HEK293 (cell line): ENCODE data around the gene POLR1E.

Experiments
- CTCF ChIP-seq: fragments of 450-650 bp; formaldehyde crosslinking; IDR thresholded peaks from 2 replicates; pipeline ENCODE4 v1.5.1; 2016; ENCODE audit warnings: missing biosample characterization, missing genetic modification characterization
- ELK4 ChIP-seq: IDR thresholded peaks from 2 replicates; pipeline ENCODE4 v1.6.1; 2011; ENCODE audit warnings: mild to moderate bottlenecking, low read depth, low read length, borderline replicate concordance
- GLIS1 ChIP-seq: fragments of 450-650 bp; formaldehyde crosslinking; IDR thresholded peaks from 2 replicates; pipeline ENCODE4 v1.5.1; 2016; ENCODE audit warnings: missing biosample characterization, missing genetic modification characterization
- KLF7 ChIP-seq: fragments of 450-650 bp; formaldehyde crosslinking; IDR thresholded peaks from 2 replicates; pipeline ENCODE4 v1.5.1; 2016; ENCODE audit warnings: missing biosample characterization, missing genetic modification characterization, borderline replicate concordance
- KLF9 ChIP-seq: fragments of 450-650 bp; formaldehyde crosslinking; IDR thresholded peaks from 2 replicates; pipeline ENCODE4 v1.5.1; 2016; ENCODE audit warnings: missing biosample characterization, missing genetic modification characterization, low read depth
- PRDM10 ChIP-seq: fragments of 450-650 bp; formaldehyde crosslinking; IDR thresholded peaks from 2 replicates; pipeline ENCODE4 v1.5.1; 2016; ENCODE audit warnings: missing biosample characterization, missing genetic modification characterization
- ZBTB20 ChIP-seq: fragments of 450-650 bp; formaldehyde crosslinking; IDR thresholded peaks from 2 replicates; pipeline ENCODE4 v1.5.1; 2016; ENCODE audit warnings: missing biosample characterization, missing genetic modification characterization
- ZFP37 ChIP-seq: fragments of 450-650 bp; formaldehyde crosslinking; IDR thresholded peaks from 2 replicates; pipeline ENCODE4 v1.5.1; 2016; ENCODE audit warnings: missing biosample characterization, missing genetic modification characterization
- ZFP41 ChIP-seq: fragments of 450-650 bp; formaldehyde crosslinking; IDR thresholded peaks from 2 replicates; pipeline ENCODE4 v1.5.1; 2016; ENCODE audit warnings: missing biosample characterization, missing genetic modification characterization, borderline replicate concordance
- ZNF121 ChIP-seq: fragments of 450-650 bp; formaldehyde crosslinking; IDR thresholded peaks from 2 replicates; pipeline ENCODE4 v1.5.1; 2016; ENCODE audit warnings: missing biosample characterization, missing genetic modification characterization
- ZNF138 ChIP-seq: fragments of 450-650 bp; formaldehyde crosslinking; IDR thresholded peaks from 2 replicates; pipeline ENCODE4 v1.5.1; 2016; ENCODE audit warnings: missing biosample characterization, missing genetic modification characterization, borderline replicate concordance
- ZNF175 ChIP-seq: fragments of 450-650 bp; formaldehyde crosslinking; IDR thresholded peaks from 2 replicates; pipeline ENCODE4 v1.5.1; 2016; ENCODE audit warnings: missing biosample characterization, missing genetic modification characterization
- ZNF211 ChIP-seq: fragments of 450-650 bp; formaldehyde crosslinking; IDR thresholded peaks from 2 replicates; pipeline ENCODE4 v1.5.1; 2016; ENCODE audit warnings: low read depth, missing biosample characterization, missing genetic modification characterization
- ZNF214 ChIP-seq: fragments of 450-650 bp; formaldehyde crosslinking; IDR thresholded peaks from 2 replicates; pipeline ENCODE4 v1.5.1; 2017; ENCODE audit warnings: missing biosample characterization, mild to moderate bottlenecking, missing genetic modification characterization, borderline replicate concordance
- ZNF248 ChIP-seq: fragments of 450-650 bp; formaldehyde crosslinking; IDR thresholded peaks from 2 replicates; pipeline ENCODE4 v1.5.1; 2017; ENCODE audit warnings: missing biosample characterization, missing genetic modification characterization
- ZNF311 ChIP-seq: fragments of 450-650 bp; formaldehyde crosslinking; IDR thresholded peaks from 2 replicates; pipeline ENCODE4 v1.5.1; 2017; ENCODE audit warnings: missing biosample characterization, missing genetic modification characterization, borderline replicate concordance
- ZNF324 ChIP-seq: fragments of 450-650 bp; formaldehyde crosslinking; IDR thresholded peaks from 2 replicates; pipeline ENCODE4 v1.5.1; 2016; ENCODE audit warnings: missing biosample characterization, missing genetic modification characterization
- ZNF341 ChIP-seq: fragments of 450-650 bp; formaldehyde crosslinking; IDR thresholded peaks from 2 replicates; pipeline ENCODE4; 2016; ENCODE audit warnings: low read depth, missing biosample characterization, missing genetic modification characterization
- ZNF354C ChIP-seq: fragments of 450-650 bp; formaldehyde crosslinking; IDR thresholded peaks from 2 replicates; pipeline ENCODE4 v1.5.1; 2016; ENCODE audit warnings: missing biosample characterization, missing genetic modification characterization, low read depth, borderline replicate concordance
- ZNF426 ChIP-seq: fragments of 450-650 bp; formaldehyde crosslinking; IDR thresholded peaks from 2 replicates; pipeline ENCODE4 v1.5.1; 2017; ENCODE audit warnings: missing biosample characterization, missing genetic modification characterization, mild to moderate bottlenecking, inconsistent platforms, moderate library complexity
- ZNF596 ChIP-seq: fragments of 450-650 bp; IDR thresholded peaks from 2 replicates; pipeline ENCODE4 v1.5.0; 2018; ENCODE audit warnings: missing biosample characterization, mild to moderate bottlenecking, missing genetic modification characterization, moderate library complexity
- ZNF660 ChIP-seq: fragments of 450-650 bp; IDR thresholded peaks from 2 replicates; pipeline ENCODE4 v1.5.1; 2018; ENCODE audit warnings: missing biosample characterization, mild to moderate bottlenecking, missing genetic modification characterization
- ZNF692 ChIP-seq: fragments of 450-650 bp; formaldehyde crosslinking; IDR thresholded peaks from 2 replicates; pipeline ENCODE4 v1.5.1; 2016; ENCODE audit warnings: missing biosample characterization, missing genetic modification characterization
- ZNF785 ChIP-seq: fragments of 450-650 bp; formaldehyde crosslinking; IDR thresholded peaks from 2 replicates; pipeline ENCODE4 v1.5.1; 2016; ENCODE audit warnings: missing biosample characterization, missing genetic modification characterization
- ZNF830 ChIP-seq: fragments of 450-650 bp; IDR thresholded peaks from 2 replicates; pipeline ENCODE4 v1.5.0; 2018; ENCODE audit warnings: missing biosample characterization, missing genetic modification characterization, low read depth, mild to moderate bottlenecking, moderate library complexity
- ZNF837 ChIP-seq: fragments of 450-650 bp; formaldehyde crosslinking; IDR thresholded peaks from 2 replicates; pipeline ENCODE4 v1.5.1; 2016; ENCODE audit warnings: missing biosample characterization, missing genetic modification characterization
- ZSCAN23 ChIP-seq: fragments of 450-650 bp; formaldehyde crosslinking; IDR thresholded peaks from 2 replicates; pipeline ENCODE4 v1.5.1; 2016; ENCODE audit warnings: missing biosample characterization, missing genetic modification characterization
- ZSCAN30 ChIP-seq: fragments of 450-650 bp; IDR thresholded peaks from 2 replicates; pipeline ENCODE4 v1.5.1; 2018; ENCODE audit warnings: missing biosample characterization, mild to moderate bottlenecking, missing genetic modification characterization, moderate library complexity

POLR1E gene

GRCh38 chr9:37485389-37486255 is at the start of gene POLR1E (continued):
- TF ChIP-seq PRDM10 (no peak), CTCF (tag by site-specific recombination) (peak; percentile 40; the same call in 1 of the 2 replicates), ZSCAN23 (tag by site-specific recombination) (no peak), ZNF354C (tag by site-specific recombination) (no peak), ZFP37 (tag by site-specific recombination) (no peak), GLIS1 (tag by site-specific recombination) (peak; percentile 62; the same call in 1 of the 2 replicates), ZNF175 (tag by site-specific recombination) (no peak), ZFP41 (tag by site-specific recombination) (no peak), ZNF211 (tag by site-specific recombination) (no peak), ZNF324 (no peak), ZNF426 (no peak), ZBTB20 (no peak), ZNF138 (tag by site-specific recombination) (no peak), ZNF692 (0 out of 2 replicates have a peak, but pooled peaks have one; percentile 17), ELK4 (no peak), KLF9 (peak; percentile 96), ZNF830 (tag by site-specific recombination) (no peak), ZSCAN30 (tag by site-specific recombination) (no peak), ZNF596 (tag by site-specific recombination) (peak; percentile 69; the same call in 1 of the 2 replicates), ZNF248 (no peak), ZNF785 (no peak), ZNF311 (tag by site-specific recombination) (no peak), ZNF660 (tag by site-specific recombination) (peak; percentile 40; the same call in 1 of the 2 replicates), ZNF214 (tag by site-specific recombination) (no peak), ZNF837 (tag by site-specific recombination) (no peak), KLF7 (no peak), ZNF121 (tag by site-specific recombination) (no peak), ZNF341 (tag by site-specific recombination) (no peak)
